GM19467 (cell line): ENCODE measurements around the gene RACGAP1.

Experiments
- ATAC-seq: cut with Tn5 transposase; IDR thresholded peaks from one replicate; pipeline ENCODE4 v1.9.1; 2021; ENCODE audit warnings: mild to moderate bottlenecking, moderate library complexity; ENCODE audit not compliant: unreplicated experiment

The RACGAP1 gene

DNA sequence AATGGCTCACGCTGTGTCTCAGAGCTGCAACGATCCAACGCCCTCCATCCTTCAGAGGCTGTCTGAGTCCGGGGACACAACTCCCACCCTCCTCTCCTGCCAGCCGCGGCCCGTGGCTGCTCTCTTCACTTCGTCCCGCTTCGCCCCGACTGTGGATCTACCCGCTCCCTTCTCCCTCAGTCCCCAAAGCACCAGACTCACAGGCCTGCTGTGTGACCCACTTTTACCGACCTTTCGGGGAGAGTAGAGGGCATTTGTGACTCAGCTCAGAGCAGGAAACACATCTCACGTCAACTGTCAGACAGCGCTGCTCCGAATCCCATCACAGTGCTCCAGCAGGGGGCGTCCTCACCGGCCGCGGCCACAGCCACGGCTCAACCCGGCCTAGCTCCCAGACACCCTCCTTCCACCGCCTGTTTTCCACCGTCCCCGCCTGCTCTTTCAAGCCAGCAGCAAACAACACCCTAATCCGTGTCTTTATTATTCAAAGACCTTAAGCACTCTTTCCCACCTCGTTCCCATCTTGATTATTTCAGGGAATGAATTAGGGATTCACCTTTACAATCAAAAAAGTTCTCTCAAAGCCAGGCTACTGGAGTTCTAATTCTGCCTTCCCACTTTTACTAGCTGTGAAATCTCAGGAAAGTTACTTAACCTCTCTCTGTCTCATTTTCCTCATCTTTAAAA is 79.8 kb downstream of the RACGAP1 start:
- ATAC-seq = no peak

DNA sequence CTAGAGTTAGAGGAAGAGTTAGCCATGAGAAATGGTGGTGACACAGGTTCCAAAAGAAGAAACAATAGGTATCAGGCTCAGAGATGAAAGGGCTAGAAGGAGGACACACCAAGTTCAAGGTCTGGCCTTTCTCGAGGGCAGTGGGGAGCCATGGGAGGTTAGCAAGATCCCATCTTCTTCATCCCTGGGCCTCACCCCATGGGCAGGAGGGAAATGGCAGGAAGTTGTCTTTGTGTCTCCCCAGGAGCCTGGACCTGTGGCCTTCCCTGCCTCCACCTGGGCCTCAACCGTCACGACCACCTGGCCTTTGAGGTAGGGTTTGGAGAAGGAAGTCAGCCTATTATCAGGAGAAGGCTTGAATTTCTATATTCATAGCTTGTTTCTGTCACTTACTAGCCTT is 80.6 kb downstream of the RACGAP1 start:
- no peak for ATAC-seq

DNA sequence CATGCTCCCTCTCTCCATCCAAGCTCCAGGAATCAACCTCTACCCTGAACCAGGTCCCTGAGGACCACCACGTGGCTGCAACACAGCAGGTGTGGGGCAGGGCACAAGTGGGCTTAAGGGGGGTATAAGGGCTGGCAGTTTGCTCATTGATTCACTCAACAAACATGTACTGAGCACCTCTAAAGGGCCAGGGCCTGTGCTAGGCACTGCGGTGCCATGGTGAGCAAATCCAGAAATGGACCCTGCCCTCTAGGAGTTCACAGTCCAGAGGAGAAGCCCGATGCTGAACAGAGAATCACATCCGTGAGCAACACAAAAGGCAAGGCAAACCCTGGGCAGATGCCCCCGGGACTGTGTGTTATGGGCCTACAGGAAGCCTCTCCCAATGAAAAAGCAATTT is 81.2 kb downstream of the RACGAP1 start:
- no peak for ATAC-seq

DNA sequence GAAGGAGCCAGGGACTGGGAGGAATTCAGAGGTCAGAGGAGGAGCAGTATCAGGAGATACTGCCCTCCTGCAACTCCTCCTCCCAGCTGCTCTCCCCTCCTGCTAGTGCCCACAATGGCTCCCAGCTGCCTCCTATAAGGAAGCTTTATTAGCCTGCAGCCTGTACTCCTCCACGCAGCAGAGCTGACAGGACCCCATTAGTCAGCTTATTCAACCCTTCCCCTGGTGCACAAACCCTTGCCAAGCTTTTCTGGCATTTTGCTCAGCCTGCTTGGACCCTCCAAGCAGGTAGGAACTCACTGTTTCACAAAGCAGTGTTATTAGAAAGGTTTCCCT is 81.7 kb downstream of the RACGAP1 start:
- no peak for ATAC-seq

DNA sequence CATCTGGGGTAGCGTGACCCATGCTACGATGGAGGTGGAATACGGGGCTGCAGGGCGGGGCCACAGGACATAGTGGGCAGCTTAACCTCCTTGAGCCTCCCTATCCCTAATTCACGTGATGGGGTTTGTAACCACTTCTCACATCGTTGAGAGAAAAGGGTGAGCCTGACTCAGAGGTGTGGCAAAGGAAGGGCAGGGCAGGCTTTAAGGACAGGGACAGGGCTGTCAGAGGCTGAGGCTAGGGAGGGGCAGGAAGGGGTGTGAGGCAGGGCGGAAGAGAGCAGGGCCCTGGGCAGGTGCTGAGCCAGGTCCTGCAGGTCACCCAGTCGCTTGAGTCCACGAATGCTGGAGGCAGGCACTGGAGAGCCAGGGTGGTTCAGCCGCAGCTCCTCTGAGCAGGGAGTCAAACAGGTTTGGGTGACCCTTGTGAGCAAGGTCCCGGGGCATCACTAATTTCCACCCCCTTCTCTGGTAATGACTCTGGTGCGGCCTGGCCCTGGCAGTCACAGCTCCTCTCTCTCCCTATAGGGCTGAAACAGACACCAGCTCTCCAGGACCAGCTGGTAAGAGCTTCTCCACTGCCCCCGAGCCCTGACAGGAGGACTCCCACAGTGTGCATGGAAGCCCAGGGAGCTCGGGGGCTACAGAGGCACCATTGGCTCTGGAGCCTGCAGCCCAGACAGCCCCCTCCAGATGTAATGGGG is 82.2 kb downstream of the RACGAP1 start:
- ATAC-seq = no peak

DNA sequence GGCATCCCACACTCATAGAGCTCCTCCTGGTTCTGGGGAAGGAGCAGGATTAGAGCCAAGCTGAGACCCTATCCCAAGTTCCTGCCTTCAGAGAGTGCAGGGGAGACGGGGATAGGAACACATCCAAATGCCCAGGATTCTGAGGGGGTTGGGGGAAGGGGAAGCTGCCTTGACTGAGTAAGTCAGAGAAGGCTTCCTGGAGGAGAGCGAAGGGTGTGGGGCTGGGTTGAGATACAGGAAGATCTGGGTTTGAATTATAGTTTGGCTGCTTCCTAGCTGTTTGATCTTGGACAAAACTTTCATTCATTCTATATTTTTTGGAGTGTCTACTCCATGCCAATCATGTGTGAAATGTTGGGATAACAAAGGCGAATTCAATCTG is 82.8 kb downstream of the RACGAP1 start:
- ATAC-seq = no peak

DNA sequence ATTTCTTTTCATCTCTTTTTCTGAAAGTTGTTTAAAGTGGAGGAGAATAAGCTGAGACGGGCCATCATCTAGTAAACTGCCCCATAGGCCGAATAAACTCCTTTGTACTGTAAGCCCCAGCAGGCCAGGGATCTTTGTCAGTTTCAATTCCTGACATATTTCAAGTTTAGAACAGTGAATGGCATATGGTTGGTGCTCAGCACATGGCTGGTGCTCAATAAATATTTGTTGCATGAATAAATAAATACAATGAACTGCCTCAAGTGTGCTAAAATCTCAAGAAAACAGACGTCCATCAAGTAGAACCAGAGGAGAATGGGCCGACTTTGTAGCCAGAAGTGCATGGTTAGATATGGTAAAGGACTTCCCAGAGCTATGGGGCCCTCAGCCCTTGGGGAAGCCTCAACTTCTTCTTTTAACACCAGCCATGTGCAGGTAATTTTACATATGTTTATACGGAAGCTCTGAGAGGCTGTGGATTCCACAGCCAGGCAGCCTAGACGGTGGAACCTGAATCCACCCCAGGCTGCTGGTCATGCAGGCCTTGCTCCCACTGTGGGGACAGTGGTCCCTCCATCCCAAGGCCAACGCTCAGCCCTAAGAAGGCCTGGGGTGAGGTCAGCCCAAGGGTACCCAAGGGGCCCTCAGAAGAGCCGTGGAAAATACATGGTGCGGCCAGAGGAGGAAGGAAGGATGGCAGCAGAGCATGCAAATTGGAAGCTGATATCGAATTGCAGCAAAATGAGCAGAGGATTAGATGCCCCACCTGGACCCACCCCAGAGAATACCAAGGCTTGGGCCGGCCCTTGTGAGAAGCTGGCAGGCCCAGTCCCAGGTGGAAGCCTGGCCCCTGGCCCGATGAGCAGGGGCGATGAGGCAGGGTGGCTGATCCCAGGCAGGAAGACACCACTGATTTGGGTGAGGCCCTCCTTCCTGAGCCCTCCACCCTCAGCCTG is 83.5 kb downstream of the RACGAP1 start:
- no peak for ATAC-seq

DNA sequence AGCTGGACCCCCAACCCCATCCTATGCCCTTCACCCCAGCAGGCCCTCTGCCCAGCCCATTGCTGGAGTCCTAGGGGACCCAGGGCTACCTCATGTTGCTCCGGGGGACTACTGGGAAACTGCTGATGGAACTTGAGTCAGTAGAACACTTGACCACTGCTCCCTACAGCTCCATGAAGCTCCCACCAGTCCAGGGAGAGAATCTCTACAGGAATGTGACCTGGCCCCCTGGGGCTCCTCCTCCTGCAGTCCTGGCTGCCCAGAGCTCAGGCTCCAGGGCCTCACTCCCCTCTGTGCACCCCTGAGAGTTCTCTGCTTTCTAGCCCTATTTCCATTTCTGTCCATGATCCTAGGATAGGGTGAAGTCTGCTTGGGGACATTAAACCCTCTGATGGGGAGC is 85.6 kb downstream of the RACGAP1 start:
- no peak for ATAC-seq

DNA sequence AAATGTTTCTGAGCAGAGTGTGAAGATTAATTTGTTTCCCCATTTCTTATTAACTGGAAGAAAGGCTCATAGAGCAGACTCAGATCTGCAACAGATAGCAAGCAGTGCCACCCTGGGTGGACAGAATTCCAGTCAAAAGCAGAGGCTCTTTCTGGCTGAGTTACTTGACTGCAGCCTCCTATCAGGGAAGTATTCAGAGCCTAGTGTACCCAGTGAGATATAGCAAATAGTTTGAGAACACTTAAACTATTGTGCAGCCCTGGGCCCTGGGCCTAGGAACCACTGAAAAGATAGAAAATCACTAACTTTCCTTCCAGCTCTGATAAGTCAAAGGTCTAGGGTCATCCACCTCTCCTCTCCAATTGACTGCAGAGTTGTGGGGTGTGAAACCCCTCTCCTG is 86.0 kb downstream of the RACGAP1 start:
- no peak for ATAC-seq
